Osteocyte (in vitro differentiated cells): ENCODE measurements around the gene BAIAP2. TPM values are rescaled to one million over a fixed set of nuclear protein-coding genes. Genes with fewer than 3 reads are reported as not detected.

Source experiments
- DNase-seq: peaks from one replicate; pipeline ENCODE4 v3.0.0; 2021; ENCODE audit warnings: mixed read lengths; ENCODE audit not compliant: unreplicated experiment; ENCODE audit errors: extremely low spot score
- H3K27ac Mint-ChIP-seq: one replicate; pipeline ENCODE4 v1.8.0; 2021; ENCODE audit warnings: mild to moderate bottlenecking, mixed read lengths; ENCODE audit not compliant: unreplicated experiment
- H3K27me3 Mint-ChIP-seq: one replicate; pipeline ENCODE4 v1.8.0; 2021; ENCODE audit warnings: mixed read lengths; ENCODE audit not compliant: unreplicated experiment
- H3K36me3 Mint-ChIP-seq: one replicate; pipeline ENCODE4 v1.8.0; 2021; ENCODE audit warnings: mixed read lengths; ENCODE audit not compliant: unreplicated experiment
- H3K4me1 Mint-ChIP-seq: one replicate; pipeline ENCODE4 v1.8.0; 2021; ENCODE audit warnings: mixed read lengths; ENCODE audit not compliant: unreplicated experiment
- H3K4me3 Mint-ChIP-seq: one replicate; pipeline ENCODE4 v1.8.0; 2021; ENCODE audit warnings: mild to moderate bottlenecking, moderate library complexity, mixed read lengths; ENCODE audit not compliant: unreplicated experiment
- H3K9me3 Mint-ChIP-seq: one replicate; pipeline ENCODE4 v1.8.0; 2021; ENCODE audit warnings: mixed read lengths; ENCODE audit not compliant: unreplicated experiment
- total RNA-seq: library from RNA; stranded (reverse); gene quantifications from 2 replicates; pipeline ENCODE4 v1.2.1, GENCODE V29; 2021
- TF ChIP-seq, protein P1 (sequence below): fragments of 200-600 bp; sonication (generic); IDR thresholded peaks from 2 replicates; pipeline ENCODE4 v1.5.0; 2021; ENCODE audit warnings: antibody characterized with exemption, mild to moderate bottlenecking, moderate library complexity

BAIAP2 gene
- total RNA-seq, 1 donor from 2014 or later, result 29.0 TPM

DNA sequence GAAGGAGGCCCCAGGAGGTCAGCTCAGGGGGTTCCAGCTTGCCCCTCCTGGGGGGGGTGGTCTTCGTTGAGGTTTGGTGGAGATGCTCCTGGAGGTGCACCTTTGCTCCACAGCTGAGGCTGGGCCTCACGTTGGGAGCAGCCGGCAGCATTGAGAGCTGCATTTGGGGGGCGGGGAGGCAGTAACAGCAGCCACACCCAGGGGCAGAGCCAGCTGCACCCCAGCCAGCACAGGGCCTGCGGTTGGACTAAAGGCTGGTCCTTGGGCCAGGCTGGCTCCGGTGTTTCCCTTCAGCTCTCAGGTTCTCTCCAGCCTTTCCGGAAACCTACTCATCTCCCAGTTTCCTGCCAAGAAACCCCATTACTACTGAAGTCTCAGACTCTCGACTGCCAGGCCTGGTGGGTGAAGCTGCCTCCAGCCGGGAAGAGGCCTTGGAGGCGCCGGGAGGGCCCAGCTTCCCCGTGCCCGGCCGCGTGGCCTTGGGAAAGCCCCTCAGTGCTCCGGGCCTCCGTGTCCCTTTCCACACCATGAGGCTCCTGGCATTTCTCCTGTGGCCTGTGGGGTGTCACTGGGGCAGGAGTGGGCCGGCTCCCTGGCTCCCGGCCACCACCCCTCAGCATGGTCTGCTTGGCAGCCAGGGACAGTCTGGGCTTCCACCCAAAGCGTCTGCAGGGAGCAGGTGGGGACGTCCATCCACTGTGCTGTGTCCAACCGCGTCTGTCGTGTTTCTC, 14.0 kb upstream of the BAIAP2 start:
- Mint-ChIP-seq H3K4me3 (no peak overlapping the region), H3K36me3 (peaks cover 2% of the 10 kb centered on the region), H3K27me3 (peaks cover 4% of the 10 kb centered on the region), H3K4me1 (peaks cover 18% of the 10 kb centered on the region), H3K27ac (no peak overlapping the region), H3K9me3 (no peaks in the 10 kb centered on the region)
- DNase-seq, result no peak
- TF ChIP-seq, protein P1, sequence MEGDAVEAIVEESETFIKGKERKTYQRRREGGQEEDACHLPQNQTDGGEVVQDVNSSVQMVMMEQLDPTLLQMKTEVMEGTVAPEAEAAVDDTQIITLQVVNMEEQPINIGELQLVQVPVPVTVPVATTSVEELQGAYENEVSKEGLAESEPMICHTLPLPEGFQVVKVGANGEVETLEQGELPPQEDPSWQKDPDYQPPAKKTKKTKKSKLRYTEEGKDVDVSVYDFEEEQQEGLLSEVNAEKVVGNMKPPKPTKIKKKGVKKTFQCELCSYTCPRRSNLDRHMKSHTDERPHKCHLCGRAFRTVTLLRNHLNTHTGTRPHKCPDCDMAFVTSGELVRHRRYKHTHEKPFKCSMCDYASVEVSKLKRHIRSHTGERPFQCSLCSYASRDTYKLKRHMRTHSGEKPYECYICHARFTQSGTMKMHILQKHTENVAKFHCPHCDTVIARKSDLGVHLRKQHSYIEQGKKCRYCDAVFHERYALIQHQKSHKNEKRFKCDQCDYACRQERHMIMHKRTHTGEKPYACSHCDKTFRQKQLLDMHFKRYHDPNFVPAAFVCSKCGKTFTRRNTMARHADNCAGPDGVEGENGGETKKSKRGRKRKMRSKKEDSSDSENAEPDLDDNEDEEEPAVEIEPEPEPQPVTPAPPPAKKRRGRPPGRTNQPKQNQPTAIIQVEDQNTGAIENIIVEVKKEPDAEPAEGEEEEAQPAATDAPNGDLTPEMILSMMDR, result no peak

DNA sequence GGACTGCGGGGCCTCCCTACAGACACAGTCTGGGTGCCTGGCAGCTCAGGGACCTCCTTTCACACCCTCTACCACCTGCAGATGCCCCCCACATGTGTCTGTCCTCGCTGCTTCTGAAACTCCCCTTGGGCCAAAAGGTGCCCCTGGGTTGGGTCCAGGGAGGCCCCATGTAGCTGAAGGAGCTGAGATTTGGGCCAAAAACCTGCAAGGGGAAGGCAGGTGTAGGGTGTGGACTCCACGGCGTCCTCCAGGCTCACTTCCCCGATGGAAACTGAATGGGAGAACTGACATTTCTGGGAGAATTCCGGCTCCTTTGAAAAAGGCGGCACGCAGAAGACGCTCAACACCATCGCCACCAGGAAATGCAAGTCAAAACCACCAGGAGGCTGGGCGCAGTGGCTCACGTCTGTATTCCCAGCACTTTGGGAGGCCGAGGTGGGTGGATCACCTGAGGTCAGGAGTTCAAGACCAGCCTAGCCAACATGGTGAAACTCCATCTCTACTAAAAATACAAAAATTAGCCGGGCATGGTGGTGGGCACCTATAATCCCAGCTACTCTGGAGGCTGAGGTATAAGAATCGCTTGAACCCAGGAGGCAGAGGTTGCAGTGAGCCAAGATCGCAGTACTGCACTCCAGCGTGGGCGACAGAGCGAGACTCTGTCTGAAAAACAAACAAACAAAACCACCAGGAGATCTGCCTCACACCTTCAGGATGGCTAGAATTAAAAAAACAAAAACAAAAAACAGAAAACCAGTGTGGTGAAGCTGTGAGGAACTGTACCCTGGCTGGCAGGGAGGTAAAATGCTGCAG, 13.2 kb upstream of the BAIAP2 start:
- Mint-ChIP-seq H3K27me3 (peaks cover 11% of the 10 kb centered on the region), H3K36me3 (no peaks in the 10 kb centered on the region), H3K27ac (no peak overlapping the region), H3K4me1 (peaks cover 18% of the 10 kb centered on the region), H3K9me3 (no peaks in the 10 kb centered on the region), H3K4me3 (no peak overlapping the region)
- TF ChIP-seq, protein P1, result no peak
- no peak for DNase-seq

DNA sequence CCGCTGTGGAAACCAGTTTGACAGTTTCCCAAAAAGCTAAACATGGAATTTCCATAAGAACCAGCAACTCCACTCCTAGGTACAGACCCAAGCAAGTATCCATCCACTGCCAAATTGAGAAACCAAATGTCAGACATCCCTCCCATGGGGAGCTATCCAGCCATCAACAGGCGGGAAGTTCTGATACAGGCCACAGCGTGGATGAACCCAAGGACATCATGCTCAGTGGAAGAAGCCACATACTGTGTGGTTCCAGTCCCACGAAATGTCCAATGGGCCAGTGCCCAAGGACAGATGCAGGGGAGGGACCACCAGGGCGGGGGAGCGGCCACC, 12.6 kb upstream of the BAIAP2 start:
- Mint-ChIP-seq H3K9me3 (no peaks in the 10 kb centered on the region), H3K27ac (no peak overlapping the region), H3K4me3 (no peak overlapping the region), H3K36me3 (no peaks in the 10 kb centered on the region), H3K27me3 (peaks cover 16% of the 10 kb centered on the region), H3K4me1 (peaks cover 19% of the 10 kb centered on the region)
- no peak for DNase-seq
- TF ChIP-seq, protein P1, result no peak

DNA sequence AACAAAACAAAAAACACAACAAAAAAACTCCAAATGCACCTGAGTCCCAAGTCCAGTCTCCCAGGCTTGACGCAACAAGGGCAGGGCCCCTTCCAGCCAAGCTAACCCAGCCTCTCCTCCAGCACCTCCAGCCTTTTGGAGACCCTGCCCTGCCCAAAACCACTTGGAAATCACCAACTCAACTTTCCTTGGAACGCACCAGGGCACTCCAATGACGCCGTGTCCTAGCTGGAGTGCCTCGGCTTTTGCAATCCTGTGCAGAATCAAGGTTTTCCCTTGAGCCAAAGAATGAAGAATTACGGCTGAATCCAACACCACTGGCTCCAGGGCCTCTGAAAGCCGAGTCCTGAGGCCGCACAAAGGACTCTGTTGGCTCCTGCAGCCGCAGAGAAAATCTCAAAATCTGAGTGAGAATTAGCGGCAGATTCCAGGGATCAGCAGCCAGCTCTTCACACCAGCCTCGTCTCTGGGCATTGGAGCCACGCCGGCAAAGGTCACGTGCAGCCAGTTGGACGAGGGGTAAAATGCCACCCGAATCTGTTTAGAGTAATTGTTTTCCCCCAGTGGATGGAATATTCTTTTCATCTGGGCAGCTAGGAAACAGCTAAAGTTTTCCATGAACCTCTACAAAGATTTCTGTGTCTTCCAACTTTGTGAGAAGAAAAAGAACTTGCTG, 9.7 kb upstream of the BAIAP2 start:
- DNase-seq, result no peak
- TF ChIP-seq, protein P1, result no peak
- no peaks in the 10 kb centered on the region for H3K36me3 Mint-ChIP-seq
- peaks cover 4% of the 10 kb centered on the region for H3K4me1 Mint-ChIP-seq
- no peaks in the 10 kb centered on the region for H3K9me3 Mint-ChIP-seq
- H3K27me3 Mint-ChIP-seq, result peaks cover 16% of the 10 kb centered on the region
- H3K27ac Mint-ChIP-seq, result no peak overlapping the region
- H3K4me3 Mint-ChIP-seq, result no peak overlapping the region

DNA sequence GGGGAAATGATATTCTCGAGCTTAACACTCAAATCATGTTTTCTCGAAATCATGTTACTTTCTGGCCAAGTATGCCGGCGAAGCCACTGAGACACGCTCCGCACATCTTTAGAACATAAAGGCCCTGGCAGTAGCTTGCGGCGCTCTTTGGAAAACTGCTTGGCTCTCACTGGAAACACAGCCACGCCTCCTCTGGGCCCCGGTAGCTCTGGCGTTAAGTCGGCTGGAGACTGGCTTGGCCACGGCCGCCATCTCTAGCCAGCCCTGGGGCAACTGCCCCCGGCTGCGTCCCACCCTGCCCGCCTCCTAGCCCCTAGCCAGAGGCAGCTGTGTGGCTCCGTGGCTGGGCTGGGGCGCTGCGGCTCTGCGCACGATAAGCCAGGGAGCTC, 9.2 kb upstream of the BAIAP2 start:
- Mint-ChIP-seq H3K27ac (no peak overlapping the region), H3K36me3 (no peaks in the 10 kb centered on the region), H3K4me3 (no peak overlapping the region), H3K9me3 (no peaks in the 10 kb centered on the region), H3K27me3 (peaks cover 16% of the 10 kb centered on the region), H3K4me1 (peaks cover 4% of the 10 kb centered on the region)
- no peak for DNase-seq
- TF ChIP-seq, protein P1, result no peak
